ENCODE results near the gene FGF16. TPM values are rescaled to one million over a fixed set of nuclear protein-coding genes. Genes with fewer than 3 reads are reported as not detected.
"Not testable (repeated sequence)": the region's sequence is repeated elsewhere in the genome, so short reads cannot be mapped to it uniquely, and the experiment has no call there.

Gene FGF16
- total and polyA plus RNA-seq, 5 experiments from 2014 or later: not detected

- no peak overlapping the region for H3K27ac Mint-ChIP-seq
- no peaks in the 10 kb centered on the region for H3K36me3 Mint-ChIP-seq
- no peak overlapping the region for H3K4me3 Mint-ChIP-seq
- POLR2A ChIA-PET: no interaction called here
- DNase-seq: no peak
- H3K4me1 Mint-ChIP-seq: no peaks in the 10 kb centered on the region
- no peaks in the 10 kb centered on the region for H3K9me3 Mint-ChIP-seq
- no peak for ATAC-seq
- H3K27me3 Mint-ChIP-seq: peaks cover 0 to 5% (median 3%) of the 10 kb centered on the region in 5 donors
These were observed 6.0 kb downstream of the FGF16 start for GRCh38 chrX:77453190-77453589.

DNA sequence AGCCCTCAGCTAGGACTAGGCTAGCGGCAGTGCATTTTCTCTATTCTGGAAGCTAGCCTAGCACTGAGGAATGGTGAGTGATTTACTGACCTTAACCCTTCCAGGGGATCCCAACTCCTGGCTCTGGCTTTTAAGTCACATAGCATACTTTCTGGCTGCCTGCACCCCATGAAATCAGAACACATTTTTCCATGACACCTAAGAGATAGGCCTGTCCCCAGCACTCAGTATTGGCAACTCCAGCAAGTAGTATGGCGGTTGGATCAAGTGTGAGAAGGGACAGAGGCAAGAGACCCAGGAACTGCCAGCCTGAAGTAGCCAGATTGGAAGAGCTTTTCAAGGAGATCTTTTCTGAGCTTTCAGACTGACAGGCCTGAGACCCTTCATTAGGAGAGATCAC, 8.2 kb downstream of the FGF16 start:
- Mint-ChIP-seq H3K4me3 (no peak overlapping the region), H3K4me1 (no peaks in the 10 kb centered on the region), H3K36me3 (no peaks in the 10 kb centered on the region), H3K27me3 (peaks cover 0 to 2% (median 0%) of the 10 kb centered on the region in 5 donors), H3K9me3 (no peaks in the 10 kb centered on the region), H3K27ac (no peak overlapping the region)
- ATAC-seq (no peak), DNase-seq (no peak)
- POLR2A ChIA-PET: no interaction called here

GRCh38 chrX:77484045-77484444, 36.9 kb downstream of the FGF16 start:
- Mint-ChIP-seq H3K4me1 (no peaks in the 10 kb centered on the region), H3K27me3 (peaks cover 0 to 13% (median 6%) of the 10 kb centered on the region in 5 donors), H3K36me3 (peaks cover 0 to 19% (median 3%) of the 10 kb centered on the region in 3 donors), H3K9me3 (peaks cover 2 to 24% (median 15%) of the 10 kb centered on the region in 9 donors), H3K4me3 (no peak overlapping the region), H3K27ac (no peak overlapping the region)
- POLR2A ChIA-PET: no interaction called here
- DNase-seq: no peak
- no peak for ATAC-seq

- Mint-ChIP-seq H3K4me1 (no peaks in the 10 kb centered on the region), H3K4me3 (no peak overlapping the region), H3K27me3 (no peaks in the 10 kb centered on the region), H3K9me3 (peaks cover 0 to 7% (median 0%) of the 10 kb centered on the region in 9 donors), H3K36me3 (no peaks in the 10 kb centered on the region), H3K27ac (no peak overlapping the region)
- ATAC-seq: no peak
- no peak for DNase-seq
- POLR2A ChIA-PET: no interaction called here
These were observed 46.7 kb downstream of the FGF16 start for GRCh38 chrX:77493677-77494553.

GRCh38 chrX:77500164-77500563, 53.0 kb downstream of the FGF16 start:
- peaks cover 2 to 25% (median 5%) of the 10 kb centered on the region in 4 donors for H3K4me1 Mint-ChIP-seq
- H3K36me3 Mint-ChIP-seq, H3K4me3 Mint-ChIP-seq, DNase-seq, ATAC-seq, POLR2A ChIA-PET, H3K9me3 Mint-ChIP-seq, H3K27me3 Mint-ChIP-seq: not testable (repeated sequence)
- H3K27ac Mint-ChIP-seq: peak overlapping the region in 1 of 10 donors; percentile 22

- Mint-ChIP-seq H3K4me1 (peaks cover 3 to 28% (median 10%) of the 10 kb centered on the region in 4 donors), H3K27ac (peak overlapping the region in 6 of 10 donors; percentile 5 to 83 (median 36)), H3K36me3 (peaks cover 0 to 14% (median 1%) of the 10 kb centered on the region in 3 donors), H3K27me3 (no peaks in the 10 kb centered on the region), H3K9me3 (no peaks in the 10 kb centered on the region), H3K4me3 (no peak overlapping the region)
- POLR2A ChIA-PET: no interaction called here
- no peak for DNase-seq
- ATAC-seq: no peak
These were observed 55.8 kb downstream of the FGF16 start for GRCh38 chrX:77502951-77503525.

DNA sequence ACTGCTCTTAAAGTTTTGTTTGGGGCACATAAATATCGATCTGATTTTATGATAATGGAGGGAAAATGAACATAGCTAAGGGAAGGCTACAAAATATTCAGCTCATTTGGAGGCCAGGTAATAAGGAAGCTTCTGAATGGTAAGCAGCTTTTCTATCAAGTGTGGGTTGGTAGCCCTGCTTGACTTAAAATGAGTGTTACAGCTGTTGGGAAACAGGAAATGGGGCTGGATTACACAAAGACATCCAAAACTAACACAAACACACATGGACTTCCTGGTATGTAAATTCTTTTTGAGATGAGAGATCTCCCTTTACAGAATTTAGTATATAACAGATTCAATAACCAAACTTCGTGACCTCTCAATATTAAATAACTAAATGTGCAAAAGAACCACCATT, 58.0 kb downstream of the FGF16 start:
- POLR2A ChIA-PET: no interaction called here
- Mint-ChIP-seq H3K4me3 (no peak overlapping the region), H3K27ac (peak overlapping the region in 6 of 10 donors; percentile 6 to 80 (median 49)), H3K4me1 (peaks cover 3 to 20% (median 10%) of the 10 kb centered on the region in 4 donors), H3K9me3 (no peaks in the 10 kb centered on the region), H3K27me3 (no peaks in the 10 kb centered on the region), H3K36me3 (peaks cover 0 to 30% (median 9%) of the 10 kb centered on the region in 3 donors)
- DNase-seq: no peak
- ATAC-seq: no peak
